Activated T-helper 1 cell treated with anti-CD3 and anti-CD28 coated beads, Interleukin-12 subunit alpha, Interleukin-12 subunit beta, Interleukin-2, Interleukin-4 antibody, amounts not matched to agents 30 ng/mL and 10 ng/mL and 1 ng/mL, durations not matched to agents 14 hours and 24 hours and 36 hours (primary cell): ENCODE data around the gene ZFYVE9. TPM values are rescaled to one million over a fixed set of nuclear protein-coding genes. Genes with fewer than 3 reads are reported as not detected.

ENCODE experiments used
- DNase-seq: peaks from one replicate; pipeline ENCODE4 v3.0.0; 2021; ENCODE audit warnings: low spot score
- H3K27ac Mint-ChIP-seq: one replicate; pipeline ENCODE4 v1.8.0; 2021; ENCODE audit warnings: mild to moderate bottlenecking, mixed read lengths
- H3K27me3 Mint-ChIP-seq: one replicate; pipeline ENCODE4 v1.8.0; 2022; ENCODE audit warnings: mild to moderate bottlenecking, moderate library complexity, mixed read lengths; ENCODE audit not compliant: insufficient read depth
- H3K36me3 Mint-ChIP-seq: one replicate; pipeline ENCODE4 v1.8.0; 2021; ENCODE audit warnings: low read depth, mixed read lengths
- H3K4me1 Mint-ChIP-seq: one replicate; pipeline ENCODE4 v1.8.0; 2021; ENCODE audit warnings: low read depth, mixed read lengths
- H3K4me3 Mint-ChIP-seq: one replicate; pipeline ENCODE4 v1.8.0; 2021; ENCODE audit warnings: mild to moderate bottlenecking, moderate library complexity, mixed read lengths
- H3K9me3 Mint-ChIP-seq: one replicate; pipeline ENCODE4 v1.8.0; 2021; ENCODE audit warnings: mixed read lengths
- intact Hi-C: fragments of 100-400 bp; cut with micrococcal nuclease; formaldehyde crosslinking; loops from one replicate; pipeline ENCODE4 v1.15.1; 2024
- total RNA-seq: library from RNA; stranded (reverse); gene quantifications from 2 replicates; pipeline ENCODE4 v1.2.3, GENCODE V29; 2022

ZFYVE9 gene
- total RNA-seq, 1 donor from 2014 or later: 4.1 TPM

DNA sequence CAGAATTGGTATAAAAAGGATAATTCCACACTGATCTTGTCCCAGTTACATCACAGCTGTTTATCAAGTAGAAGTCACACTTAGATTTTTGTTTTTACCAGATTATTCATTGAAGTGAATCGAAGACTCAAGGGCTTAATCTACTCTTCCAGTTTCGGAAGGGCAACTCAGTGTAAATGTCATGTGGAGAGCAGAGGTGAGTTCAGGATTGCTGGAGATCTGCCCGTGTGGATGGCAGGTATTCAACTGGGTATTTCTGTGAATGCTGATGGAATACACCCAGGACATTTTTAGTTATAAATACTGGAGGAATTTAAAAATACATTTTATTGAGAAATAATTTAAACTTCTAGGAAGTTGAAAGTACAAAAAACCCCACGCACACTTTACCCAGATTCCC, 204.8 kb downstream of the ZFYVE9 start:
- H3K36me3 Mint-ChIP-seq: peaks cover 4% of the 10 kb centered on the region
- H3K27ac Mint-ChIP-seq: no peak overlapping the region
- intact Hi-C loops: no loop called here
- H3K9me3 Mint-ChIP-seq: no peaks in the 10 kb centered on the region
- no peak overlapping the region for H3K4me3 Mint-ChIP-seq
- no peak for DNase-seq
- H3K27me3 Mint-ChIP-seq: no peaks in the 10 kb centered on the region
- no peaks in the 10 kb centered on the region for H3K4me1 Mint-ChIP-seq

DNA sequence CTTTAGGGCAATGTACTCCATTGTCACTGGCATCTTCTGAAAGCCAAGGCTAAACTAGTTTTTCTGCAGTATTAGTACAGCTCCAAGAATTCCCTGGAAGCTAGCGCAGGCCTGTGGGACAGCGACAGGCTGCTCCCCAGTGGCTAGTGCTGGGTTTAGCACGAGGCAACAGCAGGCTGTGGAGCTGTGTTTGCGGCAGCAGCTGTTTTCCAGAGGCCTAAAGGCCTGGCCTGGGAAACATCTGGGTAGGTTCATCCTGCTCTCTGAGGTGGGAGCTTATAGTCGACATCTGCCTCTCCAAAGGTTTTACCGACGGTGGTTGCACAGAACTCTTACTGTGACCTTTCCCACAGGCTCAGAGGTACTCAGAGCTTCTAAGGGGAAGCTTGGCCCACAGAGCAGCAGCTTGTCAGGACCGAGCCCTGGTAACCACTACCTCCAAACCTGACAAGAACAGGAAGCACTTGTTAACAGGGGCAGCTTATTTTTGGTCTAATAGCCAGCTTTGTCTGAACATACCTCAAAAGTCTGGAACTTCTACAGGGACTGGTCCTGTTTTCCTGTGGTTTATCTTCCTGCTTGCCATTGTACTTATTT, 206.9 kb downstream of the ZFYVE9 start:
- Mint-ChIP-seq H3K36me3 (peaks cover 12% of the 10 kb centered on the region), H3K4me1 (no peaks in the 10 kb centered on the region), H3K4me3 (no peak overlapping the region), H3K27ac (no peak overlapping the region), H3K9me3 (no peaks in the 10 kb centered on the region), H3K27me3 (no peaks in the 10 kb centered on the region)
- intact Hi-C loops: no loop called here
- DNase-seq: no peak

DNA sequence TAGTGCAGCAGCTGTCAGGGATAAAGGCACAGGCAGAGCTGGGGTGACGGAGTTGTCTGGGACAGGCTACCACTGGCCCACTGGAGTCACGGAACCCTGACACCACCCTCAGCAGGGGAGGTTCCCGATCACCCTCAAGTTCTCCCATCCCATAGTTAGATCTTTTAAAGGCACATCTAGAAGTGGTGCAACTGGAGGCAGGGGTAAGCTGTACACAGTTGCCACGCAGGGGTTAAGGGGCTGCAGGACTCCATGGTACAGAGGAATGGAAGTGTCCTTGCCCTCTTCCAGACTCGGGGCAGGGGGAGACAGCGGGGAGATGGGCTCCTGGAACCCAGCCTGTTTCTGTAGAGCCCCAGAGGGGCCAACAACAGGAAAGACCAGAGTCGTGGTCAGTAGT, 210.8 kb downstream of the ZFYVE9 start:
- H3K27ac Mint-ChIP-seq: no peak overlapping the region
- DNase-seq: no peak
- no peaks in the 10 kb centered on the region for H3K4me1 Mint-ChIP-seq
- no peaks in the 10 kb centered on the region for H3K9me3 Mint-ChIP-seq
- H3K36me3 Mint-ChIP-seq: peaks cover 38% of the 10 kb centered on the region
- no peaks in the 10 kb centered on the region for H3K27me3 Mint-ChIP-seq
- intact Hi-C loops: no loop called here
- H3K4me3 Mint-ChIP-seq: no peak overlapping the region

DNA sequence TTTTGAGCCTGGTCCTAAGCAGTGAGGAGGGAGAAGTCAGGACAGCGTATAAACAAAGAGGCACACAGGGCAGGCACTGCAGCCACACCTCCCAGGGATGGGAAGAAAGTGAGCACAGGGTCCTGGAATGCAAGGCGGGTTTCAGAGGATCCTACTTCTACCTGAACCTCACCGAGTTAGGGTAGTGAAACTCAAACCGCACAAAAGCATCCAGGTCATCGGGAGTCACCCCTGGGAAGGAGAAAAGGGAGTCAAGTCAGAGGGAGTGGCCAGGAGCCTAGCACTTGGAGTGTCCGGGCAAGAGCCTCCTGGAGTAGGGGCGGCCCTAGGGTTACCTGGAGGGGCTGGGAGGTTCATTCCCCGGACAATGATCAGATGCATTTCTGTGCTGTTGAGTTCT, 213.5 kb downstream of the ZFYVE9 start:
- Mint-ChIP-seq H3K27ac (no peak overlapping the region), H3K4me3 (no peak overlapping the region), H3K4me1 (no peaks in the 10 kb centered on the region), H3K9me3 (no peaks in the 10 kb centered on the region), H3K27me3 (no peaks in the 10 kb centered on the region), H3K36me3 (peaks cover 46% of the 10 kb centered on the region)
- intact Hi-C loops: no loop called here
- no peak for DNase-seq

- no peak for DNase-seq
- Mint-ChIP-seq H3K27me3 (no peaks in the 10 kb centered on the region), H3K36me3 (peaks cover 46% of the 10 kb centered on the region), H3K9me3 (no peaks in the 10 kb centered on the region), H3K4me3 (no peak overlapping the region), H3K4me1 (no peaks in the 10 kb centered on the region), H3K27ac (no peak overlapping the region)
- intact Hi-C loops: no loop called here
Measured at GRCh38 chr1:52355847-52356505, 214.1 kb downstream of the ZFYVE9 start.

GRCh38 chr1:52356818-52357355, 215.0 kb downstream of the ZFYVE9 start:
- H3K27me3 Mint-ChIP-seq: no peaks in the 10 kb centered on the region
- DNase-seq: no peak
- H3K4me1 Mint-ChIP-seq: peaks cover 5% of the 10 kb centered on the region
- no peak overlapping the region for H3K27ac Mint-ChIP-seq
- peaks cover 53% of the 10 kb centered on the region for H3K36me3 Mint-ChIP-seq
- no peaks in the 10 kb centered on the region for H3K9me3 Mint-ChIP-seq
- H3K4me3 Mint-ChIP-seq: no peak overlapping the region
- intact Hi-C loops: no loop called here

DNA sequence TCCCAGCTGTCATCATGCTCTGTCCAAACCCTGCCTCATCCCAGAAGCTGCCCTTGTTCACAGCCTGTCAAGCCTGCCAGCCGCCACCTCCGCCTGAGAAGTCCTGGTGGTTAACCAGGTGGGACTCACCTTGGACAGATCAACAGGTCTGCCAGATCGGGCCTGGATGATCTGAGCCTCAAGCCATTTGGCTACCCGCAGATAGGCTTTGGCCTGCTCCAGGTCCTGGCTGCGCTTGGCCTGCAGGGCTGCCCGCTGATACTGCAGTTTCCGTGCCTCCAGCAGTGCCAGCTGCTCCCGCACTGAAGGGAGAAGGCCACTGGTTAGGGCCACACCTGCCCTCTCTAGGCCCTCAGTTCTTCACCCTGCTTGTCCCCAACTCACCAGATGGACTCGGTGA, 215.5 kb downstream of the ZFYVE9 start:
- Mint-ChIP-seq H3K9me3 (no peaks in the 10 kb centered on the region), H3K4me3 (no peak overlapping the region), H3K36me3 (peaks cover 57% of the 10 kb centered on the region), H3K27ac (no peak overlapping the region), H3K4me1 (peaks cover 10% of the 10 kb centered on the region), H3K27me3 (no peaks in the 10 kb centered on the region)
- DNase-seq: no peak
- intact Hi-C loops: no loop called here

DNA sequence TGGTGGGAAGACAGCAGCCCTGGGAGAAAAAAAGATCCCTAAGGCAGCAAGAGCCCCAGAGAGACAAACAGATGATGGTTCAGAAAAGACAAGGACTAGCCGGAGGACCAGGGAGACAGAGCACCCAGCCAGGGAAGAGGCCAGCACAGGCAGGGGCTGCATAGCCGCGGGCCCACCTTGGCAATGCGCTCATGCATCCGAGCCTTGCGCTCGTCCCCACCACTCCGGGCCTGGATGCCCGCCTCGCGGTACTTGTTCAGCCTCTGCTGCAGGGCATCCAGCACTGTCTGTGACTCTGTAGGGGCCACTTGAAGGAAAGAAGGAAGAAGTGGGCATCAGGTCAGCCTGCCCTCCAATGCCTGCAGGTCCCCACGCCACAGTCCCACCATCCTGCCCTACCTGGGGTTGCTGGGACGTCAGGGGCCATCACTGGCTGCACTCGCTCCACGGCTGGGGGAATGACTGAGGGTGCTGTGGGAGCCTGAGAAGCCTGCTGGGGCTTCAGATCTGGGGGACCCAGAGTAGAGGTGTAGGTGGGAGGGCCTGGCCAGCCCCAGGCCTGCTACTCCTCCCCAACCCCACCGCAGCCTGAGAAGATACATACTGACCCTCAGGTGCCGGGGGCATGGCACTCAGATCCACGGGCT, 217.1 kb downstream of the ZFYVE9 start:
- no peak overlapping the region for H3K4me3 Mint-ChIP-seq
- no peak overlapping the region for H3K27ac Mint-ChIP-seq
- peaks cover 17% of the 10 kb centered on the region for H3K4me1 Mint-ChIP-seq
- H3K27me3 Mint-ChIP-seq: no peaks in the 10 kb centered on the region
- H3K36me3 Mint-ChIP-seq: peaks cover 55% of the 10 kb centered on the region
- intact Hi-C loops: no loop called here
- H3K9me3 Mint-ChIP-seq: no peaks in the 10 kb centered on the region
- no peak for DNase-seq

DNA sequence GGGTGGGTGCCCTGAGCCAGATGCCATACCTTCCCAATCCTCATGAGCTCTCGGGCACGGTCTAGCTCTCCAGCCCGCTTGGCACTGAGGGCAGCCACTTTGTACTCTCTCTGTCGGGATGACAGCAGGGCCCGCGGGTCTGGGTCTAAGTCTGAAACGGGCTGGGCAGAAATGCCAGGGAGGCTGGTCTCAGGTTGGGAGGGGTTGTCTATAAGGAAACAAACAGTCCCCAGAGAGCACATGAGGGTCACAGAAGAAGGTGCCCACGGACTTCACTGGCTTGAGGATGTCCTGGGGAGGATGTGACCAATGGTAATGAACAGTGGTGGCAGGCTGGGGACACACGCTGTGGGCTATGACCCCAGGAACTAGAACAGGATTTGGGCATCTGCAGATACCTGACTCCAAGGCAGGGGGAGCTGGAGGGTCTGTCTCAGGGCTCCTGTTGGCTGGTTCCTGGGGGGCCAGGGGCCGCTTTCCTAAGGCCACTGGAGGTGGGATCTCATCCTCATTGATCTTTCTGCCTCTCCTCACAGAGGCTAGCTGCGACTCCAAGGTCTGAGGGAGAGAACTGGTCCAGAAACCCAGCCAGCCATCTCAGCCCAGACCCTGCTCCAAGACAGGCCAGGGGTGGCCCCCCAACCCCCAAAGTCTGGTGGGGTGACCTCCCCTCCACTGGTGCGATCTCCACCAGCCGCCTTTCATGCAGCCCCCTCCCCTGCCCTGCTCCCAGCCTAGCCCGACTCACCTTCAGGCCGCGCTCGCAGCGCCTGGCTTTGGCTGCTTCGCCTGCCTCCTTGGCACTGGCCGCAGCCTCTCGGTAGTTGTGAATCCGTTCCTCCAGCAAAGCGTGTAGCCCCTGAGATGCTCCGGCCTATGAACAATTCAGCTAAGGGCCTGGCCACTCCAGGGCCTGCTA, 218.0 kb downstream of the ZFYVE9 start:
- peaks cover 27% of the 10 kb centered on the region for H3K4me1 Mint-ChIP-seq
- intact Hi-C loops: loop anchor here (10.0 kb wide), 3 partner anchors 565 to 1475 kb away; partner anchors contain the start of genes ECHDC2, NDC1, OSBPL9 and SCP2
- no peaks in the 10 kb centered on the region for H3K27me3 Mint-ChIP-seq
- no peaks in the 10 kb centered on the region for H3K9me3 Mint-ChIP-seq
- H3K36me3 Mint-ChIP-seq: peaks cover 56% of the 10 kb centered on the region
- DNase-seq: no peak
- H3K4me3 Mint-ChIP-seq: no peak overlapping the region
- H3K27ac Mint-ChIP-seq: no peak overlapping the region

- Mint-ChIP-seq H3K27ac (no peak overlapping the region), H3K4me1 (peaks cover 30% of the 10 kb centered on the region), H3K9me3 (no peaks in the 10 kb centered on the region), H3K4me3 (no peak overlapping the region), H3K27me3 (no peaks in the 10 kb centered on the region), H3K36me3 (peaks cover 50% of the 10 kb centered on the region)
- DNase-seq: no peak
- intact Hi-C loops: loop anchor here (10.0 kb wide), 3 partner anchors 564 to 1474 kb away; partner anchors contain the start of genes ECHDC2, NDC1, OSBPL9 and SCP2
Measured at GRCh38 chr1:52360595-52360968, 218.7 kb downstream of the ZFYVE9 start.

- intact Hi-C loops: loop anchor here (2.0 to 10.0 kb wide), 4 partner anchors 332 to 1470 kb away; partner anchors contain the start of genes ECHDC2, KTI12, NDC1 and OSBPL9
- Mint-ChIP-seq H3K4me3 (peak overlapping the region; percentile 90), H3K9me3 (no peaks in the 10 kb centered on the region), H3K27me3 (no peaks in the 10 kb centered on the region), H3K4me1 (peaks cover 54% of the 10 kb centered on the region), H3K36me3 (peaks cover 33% of the 10 kb centered on the region), H3K27ac (peak overlapping the region; percentile 81)
- DNase-seq: no peak
Measured at GRCh38 chr1:52364235-52364839, 222.4 kb downstream of the ZFYVE9 start.
